ENCODE data around the gene NLRP9. TPM values are rescaled to one million over a fixed set of nuclear protein-coding genes. Genes with fewer than 3 reads are reported as not detected.

NLRP9 gene
- total RNA-seq, 4 donors from 2014 or later: not detected

- Histone ChIP-seq H3K9me3 (no peaks in the 10 kb centered on the region), H3K4me1 (peaks cover 48% of the 10 kb centered on the region), H3K4me3 (no peak overlapping the region), H3K27ac (no peak overlapping the region), H3K36me3 (peaks cover 76% of the 10 kb centered on the region), H3K27me3 (no peaks in the 10 kb centered on the region)
- TF ChIP-seq POLR2A (IDR thresholded peaks at IDR 0.05): no peak
- TF ChIP-seq CTCF (IDR thresholded peaks at IDR 0.05): no peak
- no peak for TF ChIP-seq POLR2AphosphoS5 (IDR thresholded peaks at IDR 0.05)
- no peak for TF ChIP-seq EP300 (IDR thresholded peaks at IDR 0.05)
- no peak for DNase-seq (ENCODE audit: low spot score in 2 of 2)
- 85% methylated on average over 9 of the region's 9 CpGs for WGBS
These were observed 56.8 kb downstream of the NLRP9 start for GRCh38 chr19:55681131-55682092.

GRCh38 chr19:55680339-55681130 is 57.7 kb downstream of the NLRP9 start:
- 91% methylated on average over 10 of the region's 20 CpGs for WGBS

GRCh38 chr19:55679343-55680257 is 58.6 kb downstream of the NLRP9 start:
- H3K4me1 ChIP-seq: peaks cover 59% of the 10 kb centered on the region
- WGBS: 84% methylated on average over 16 of the region's 24 CpGs

More at GRCh38 chr19:55680339-55681130, 57.7 kb downstream of the NLRP9 start:
- Histone ChIP-seq H3K27ac (no peak overlapping the region), H3K4me3 (no peak overlapping the region), H3K36me3 (peaks cover 67% of the 10 kb centered on the region), H3K27me3 (no peaks in the 10 kb centered on the region), H3K9me3 (no peaks in the 10 kb centered on the region), H3K4me1 (peaks cover 57% of the 10 kb centered on the region)
- DNase-seq (ENCODE audit: low spot score in 2 of 2): no peak
- TF ChIP-seq POLR2AphosphoS5 (IDR thresholded peaks at IDR 0.05): no peak
- no peak for TF ChIP-seq POLR2A (IDR thresholded peaks at IDR 0.05)

GRCh38 chr19:55678121-55678671 is 60.0 kb downstream of the NLRP9 start:
- Histone ChIP-seq H3K27me3 (no peaks in the 10 kb centered on the region), H3K4me1 (peaks cover 65% of the 10 kb centered on the region), H3K4me3 (no peak overlapping the region), H3K36me3 (peaks cover 54% of the 10 kb centered on the region), H3K27ac (no peak overlapping the region), H3K9me3 (no peaks in the 10 kb centered on the region)
- no peak for DNase-seq (ENCODE audit: low spot score in 2 of 2)
- WGBS: 89% methylated on average over 13 of the region's 21 CpGs
- TF ChIP-seq POLR2AphosphoS5 (IDR thresholded peaks at IDR 0.05): no peak
- no peak for TF ChIP-seq EP300 (IDR thresholded peaks at IDR 0.05)
- no peak for TF ChIP-seq POLR2A (IDR thresholded peaks at IDR 0.05)
- no peak for TF ChIP-seq CTCF (IDR thresholded peaks at IDR 0.05)

More at GRCh38 chr19:55679343-55680257, 58.6 kb downstream of the NLRP9 start:
- Histone ChIP-seq H3K4me3 (no peak overlapping the region), H3K9me3 (no peaks in the 10 kb centered on the region), H3K27ac (no peak overlapping the region), H3K27me3 (no peaks in the 10 kb centered on the region), H3K36me3 (peaks cover 57% of the 10 kb centered on the region)
- TF ChIP-seq POLR2AphosphoS5 (IDR thresholded peaks at IDR 0.05) (no peak), POLR2A (IDR thresholded peaks at IDR 0.05) (no peak), CTCF (IDR thresholded peaks at IDR 0.05) (no peak), EP300 (IDR thresholded peaks at IDR 0.05) (no peak)
- DNase-seq (ENCODE audit: low spot score in 2 of 2): no peak

GRCh38 chr19:55677572-55678028 is 60.6 kb downstream of the NLRP9 start:
- peaks cover 65% of the 10 kb centered on the region for H3K4me1 ChIP-seq
- peaks cover 55% of the 10 kb centered on the region for H3K36me3 ChIP-seq
- no peak overlapping the region for H3K27ac ChIP-seq
- no peaks in the 10 kb centered on the region for H3K9me3 ChIP-seq
- H3K4me3 ChIP-seq: no peak overlapping the region
- DNase-seq (ENCODE audit: low spot score in 2 of 2): no peak
- no peak for TF ChIP-seq POLR2A (IDR thresholded peaks at IDR 0.05)
- no peak for TF ChIP-seq POLR2AphosphoS5 (IDR thresholded peaks at IDR 0.05)
- TF ChIP-seq CTCF (IDR thresholded peaks at IDR 0.05): no peak
- no peak for TF ChIP-seq EP300 (IDR thresholded peaks at IDR 0.05)
- no peaks in the 10 kb centered on the region for H3K27me3 ChIP-seq
- WGBS: 66% methylated on average over 6 of the region's 6 CpGs

All from suprapubic skin (tissue), 4 donors.